Cardiac fibroblast (primary cell): ENCODE results near the gene AQP2.

Source experiments
- DNase-seq, 2 donors: peaks; one replicate each; pipeline versions ENCODE4 v3.0.0 to v3.0.0-alpha.2; 2010; ENCODE audit warnings: low read depth in 2 of 2
- H3K4me3 ChIP-seq, 2 donors: replicated peaks in 1 of 2; 1 replicate in 1 of 2; 2 replicates in 1 of 2; pipeline ENCODE4 v1.5.1; 2011; ENCODE audit warnings: low read depth in 2 of 2, low read length in 2 of 2, mild to moderate bottlenecking in 2 of 2, moderate library complexity in 1 of 2
- TF ChIP-seq, protein P1 (sequence below): IDR thresholded peaks from one replicate; pipeline ENCODE4 v1.5.1; 2011; ENCODE audit warnings: low read depth, mild to moderate bottlenecking, low read length, inconsistent platforms

Gene AQP2

DNA sequence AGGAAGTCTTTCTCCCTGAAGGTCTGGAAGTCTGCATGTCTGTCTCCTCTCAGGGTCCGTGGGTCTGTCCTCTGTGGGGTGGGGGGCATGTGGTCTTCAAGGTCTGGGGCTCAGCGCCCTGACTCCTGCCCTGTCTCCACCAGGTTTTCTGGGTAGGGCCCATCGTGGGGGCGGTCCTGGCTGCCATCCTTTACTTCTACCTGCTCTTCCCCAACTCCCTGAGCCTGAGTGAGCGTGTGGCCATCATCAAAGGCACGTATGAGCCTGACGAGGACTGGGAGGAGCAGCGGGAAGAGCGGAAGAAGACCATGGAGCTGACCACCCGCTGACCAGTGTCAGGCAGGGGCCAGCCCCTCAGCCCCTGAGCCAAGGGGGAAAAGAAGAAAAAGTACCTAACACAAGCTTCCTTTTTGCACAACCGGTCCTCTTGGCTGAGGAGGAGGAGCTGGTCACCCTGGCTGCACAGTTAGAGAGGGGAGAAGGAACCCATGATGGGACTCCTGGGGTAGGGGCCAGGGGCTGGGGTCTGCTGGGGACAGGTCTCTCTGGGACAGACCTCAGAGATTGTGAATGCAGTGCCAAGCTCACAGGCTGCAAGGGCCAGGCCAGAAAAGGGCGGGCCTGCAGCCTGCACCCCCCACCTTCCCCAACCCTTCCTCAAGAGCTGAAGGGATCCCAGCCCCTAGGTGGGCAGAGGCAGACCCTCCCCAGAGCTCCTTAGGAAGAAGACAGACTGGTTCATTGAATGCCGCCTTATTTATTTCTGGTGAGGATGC is 14.5 kb downstream of the AQP2 start:
- TF ChIP-seq, protein P1, sequence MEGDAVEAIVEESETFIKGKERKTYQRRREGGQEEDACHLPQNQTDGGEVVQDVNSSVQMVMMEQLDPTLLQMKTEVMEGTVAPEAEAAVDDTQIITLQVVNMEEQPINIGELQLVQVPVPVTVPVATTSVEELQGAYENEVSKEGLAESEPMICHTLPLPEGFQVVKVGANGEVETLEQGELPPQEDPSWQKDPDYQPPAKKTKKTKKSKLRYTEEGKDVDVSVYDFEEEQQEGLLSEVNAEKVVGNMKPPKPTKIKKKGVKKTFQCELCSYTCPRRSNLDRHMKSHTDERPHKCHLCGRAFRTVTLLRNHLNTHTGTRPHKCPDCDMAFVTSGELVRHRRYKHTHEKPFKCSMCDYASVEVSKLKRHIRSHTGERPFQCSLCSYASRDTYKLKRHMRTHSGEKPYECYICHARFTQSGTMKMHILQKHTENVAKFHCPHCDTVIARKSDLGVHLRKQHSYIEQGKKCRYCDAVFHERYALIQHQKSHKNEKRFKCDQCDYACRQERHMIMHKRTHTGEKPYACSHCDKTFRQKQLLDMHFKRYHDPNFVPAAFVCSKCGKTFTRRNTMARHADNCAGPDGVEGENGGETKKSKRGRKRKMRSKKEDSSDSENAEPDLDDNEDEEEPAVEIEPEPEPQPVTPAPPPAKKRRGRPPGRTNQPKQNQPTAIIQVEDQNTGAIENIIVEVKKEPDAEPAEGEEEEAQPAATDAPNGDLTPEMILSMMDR: no peak
- DNase-seq: no peak
- no peak overlapping the region for H3K4me3 ChIP-seq

DNA sequence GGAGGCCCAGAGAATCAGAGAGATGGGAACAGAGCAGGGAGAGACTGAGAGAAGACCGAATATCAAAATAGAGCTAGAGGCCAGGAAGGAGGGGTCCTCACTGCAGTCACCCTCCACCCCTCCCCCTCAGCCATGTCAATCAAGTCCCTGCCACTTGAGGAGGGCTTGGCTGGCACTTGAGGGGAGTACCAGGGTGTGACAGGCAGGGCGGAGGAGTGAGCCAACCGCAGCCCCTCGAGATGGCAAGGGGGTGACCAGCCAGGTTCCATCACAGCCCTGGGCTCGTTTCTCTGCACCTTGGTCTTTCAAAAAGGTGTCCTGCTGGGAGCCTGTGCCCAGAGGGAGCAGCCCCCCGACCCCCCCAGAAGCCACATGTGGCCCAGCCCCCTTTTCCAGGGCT is 15.3 kb downstream of the AQP2 start:
- H3K4me3 ChIP-seq: no peak overlapping the region
- TF ChIP-seq, protein P1: no peak
- DNase-seq: no peak

DNA sequence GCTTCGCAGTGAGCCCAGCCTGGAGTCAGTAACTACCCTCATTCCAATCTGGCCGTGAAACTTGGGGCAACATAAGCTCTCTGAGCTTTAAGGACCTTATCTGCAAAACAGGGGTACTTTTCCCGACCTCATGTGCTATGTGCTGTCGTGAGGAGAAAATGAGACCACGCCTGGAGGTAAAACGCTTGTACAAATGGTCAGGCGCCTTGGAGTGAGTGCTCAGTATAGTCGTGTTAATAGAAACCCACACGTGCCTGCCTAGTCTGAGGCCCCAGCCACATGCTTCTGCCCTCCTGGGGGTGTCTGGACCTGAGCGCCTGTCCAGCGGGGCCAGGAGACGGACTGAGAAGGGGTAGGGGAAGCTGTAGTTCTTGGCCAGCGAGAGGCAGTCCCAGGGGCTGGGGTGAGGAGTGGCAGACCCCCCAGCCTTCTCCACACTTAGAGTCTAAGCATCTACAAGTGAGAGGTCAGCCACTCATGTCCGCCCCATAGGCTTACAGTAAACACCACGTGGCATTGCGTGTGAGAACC is 16.0 kb downstream of the AQP2 start:
- no peak overlapping the region for H3K4me3 ChIP-seq
- DNase-seq: no peak
- TF ChIP-seq, protein P1: no peak

DNA sequence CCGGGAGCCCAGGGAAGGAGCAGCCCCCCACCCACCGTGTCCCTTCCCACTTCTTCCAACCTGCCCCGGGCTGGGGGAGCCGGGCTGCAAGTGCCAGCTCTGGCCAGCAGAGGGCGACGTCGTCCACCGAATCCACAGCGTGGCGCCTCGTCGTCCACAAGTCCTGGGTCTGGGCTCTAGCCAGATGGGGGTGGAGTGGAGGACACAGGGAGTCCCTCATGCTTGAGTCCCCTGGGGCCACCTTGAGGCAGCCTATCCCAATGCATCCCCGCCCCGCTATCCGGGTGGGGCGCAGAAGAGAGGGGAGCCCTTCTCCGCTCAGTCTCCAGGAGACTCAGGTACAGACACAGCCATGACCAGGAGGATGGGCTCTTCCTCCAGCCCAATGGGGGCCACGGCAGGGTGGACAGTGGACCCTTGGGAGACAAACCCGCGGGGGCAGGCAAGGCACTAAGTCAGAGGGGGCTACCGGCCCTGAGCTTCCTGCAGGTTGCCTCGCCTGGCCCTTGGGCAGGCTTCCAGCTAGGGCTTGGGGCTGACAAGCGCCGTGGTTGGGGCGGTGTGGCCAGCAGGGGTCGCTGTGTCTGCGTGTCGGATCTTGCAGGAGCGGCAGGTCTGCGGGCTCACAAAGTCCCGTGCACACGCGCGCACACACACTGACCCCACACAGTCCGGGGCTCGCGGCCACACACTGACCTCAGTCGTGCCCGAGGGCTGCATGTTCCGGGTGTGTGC is 16.7 kb downstream of the AQP2 start:
- peak overlapping the region; percentile 30 to 38 for H3K4me3 ChIP-seq
- TF ChIP-seq, protein P1: peak; percentile 92
- DNase-seq: peak; percentile 89 to 92

DNA sequence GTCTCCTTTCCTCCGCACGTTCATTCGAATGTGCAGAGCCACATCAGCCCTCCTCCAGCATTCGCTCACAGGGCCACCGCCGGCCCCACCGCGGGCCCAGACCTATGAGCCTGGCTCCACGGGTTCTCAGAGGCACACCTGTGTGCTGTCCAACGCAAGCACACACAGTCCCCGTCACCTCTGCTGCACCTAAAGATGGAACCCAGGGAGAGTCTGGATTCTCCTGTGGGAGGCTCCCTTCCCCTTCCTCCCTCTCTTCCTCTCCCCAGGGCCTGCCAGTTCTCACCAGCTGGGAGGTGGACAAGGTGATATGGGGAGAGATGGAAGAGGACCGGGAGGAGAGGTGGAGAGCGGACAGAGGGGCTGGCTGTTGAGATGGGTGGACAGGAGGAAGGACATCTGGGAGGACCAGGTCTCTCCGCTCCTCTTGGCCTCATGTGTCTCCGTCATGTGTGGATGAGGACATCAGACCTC is 17.3 kb downstream of the AQP2 start:
- H3K4me3 ChIP-seq: peak overlapping the region; percentile 30 to 38
- TF ChIP-seq, protein P1: no peak
- DNase-seq: no peak

DNA sequence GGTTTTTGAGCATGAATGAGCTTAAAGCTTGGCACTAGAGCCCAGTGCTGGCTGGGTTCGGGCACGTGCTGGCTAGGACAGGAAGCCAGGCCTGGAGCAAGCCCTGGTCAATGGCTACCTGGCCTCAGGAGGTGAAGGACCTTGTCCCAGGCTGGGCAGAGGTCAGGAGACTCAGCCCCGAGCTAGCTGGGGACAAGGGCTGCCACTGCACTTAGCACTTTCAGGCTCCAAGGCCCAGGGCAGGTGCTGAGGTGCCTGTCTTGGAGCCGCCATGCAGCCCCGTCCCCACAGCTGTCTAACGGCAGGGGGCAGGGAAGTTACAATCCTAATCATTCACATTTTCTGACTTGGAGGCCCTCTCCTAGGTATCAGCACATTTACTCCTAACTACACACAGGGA is 17.9 kb downstream of the AQP2 start:
- H3K4me3 ChIP-seq: no peak overlapping the region
- TF ChIP-seq, protein P1: no peak
- DNase-seq: no peak
